NOMO-1 (cell line): Measurements from ENCODE around the gene CAPS.

Experiments used
- DNase-seq, 2 experiments: peaks; one replicate each; lab custom pipeline; 2025; ENCODE audit not compliant: unreplicated experiment in 2 of 2; lab: John Stamatoyannopoulos, UW

Gene CAPS

DNA sequence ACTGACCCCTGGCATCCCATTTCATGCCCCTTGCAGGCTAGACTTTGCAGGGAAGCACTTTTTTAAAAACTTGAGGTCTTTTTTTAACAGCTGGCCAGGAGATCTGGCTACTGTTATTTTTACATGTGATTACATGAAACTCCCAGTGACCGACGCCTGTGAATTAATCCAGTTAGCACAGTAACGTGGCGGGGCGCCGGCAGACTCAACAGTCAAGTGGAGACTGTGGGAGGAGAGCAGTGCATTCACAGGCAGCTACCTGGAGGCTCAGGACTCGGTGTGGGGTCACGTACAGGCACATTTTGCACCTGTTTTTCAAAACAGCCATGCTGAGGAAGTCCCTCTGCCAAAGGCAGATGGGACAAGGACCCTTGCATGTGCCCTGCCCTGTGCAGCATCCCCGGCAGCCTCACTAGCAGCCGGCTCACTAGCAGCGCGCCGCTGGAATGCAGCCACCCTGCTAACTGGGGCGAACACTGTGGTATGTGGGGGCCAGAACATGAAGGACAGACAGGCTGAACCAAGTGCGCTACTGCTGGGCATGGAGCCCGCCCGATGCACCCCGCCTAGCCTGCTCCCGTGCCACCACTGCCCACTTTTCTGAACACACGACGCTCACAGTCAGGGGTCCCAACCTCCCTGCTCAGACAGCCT is 18.7 kb downstream of the CAPS start:
- DNase-seq = no peak

DNA sequence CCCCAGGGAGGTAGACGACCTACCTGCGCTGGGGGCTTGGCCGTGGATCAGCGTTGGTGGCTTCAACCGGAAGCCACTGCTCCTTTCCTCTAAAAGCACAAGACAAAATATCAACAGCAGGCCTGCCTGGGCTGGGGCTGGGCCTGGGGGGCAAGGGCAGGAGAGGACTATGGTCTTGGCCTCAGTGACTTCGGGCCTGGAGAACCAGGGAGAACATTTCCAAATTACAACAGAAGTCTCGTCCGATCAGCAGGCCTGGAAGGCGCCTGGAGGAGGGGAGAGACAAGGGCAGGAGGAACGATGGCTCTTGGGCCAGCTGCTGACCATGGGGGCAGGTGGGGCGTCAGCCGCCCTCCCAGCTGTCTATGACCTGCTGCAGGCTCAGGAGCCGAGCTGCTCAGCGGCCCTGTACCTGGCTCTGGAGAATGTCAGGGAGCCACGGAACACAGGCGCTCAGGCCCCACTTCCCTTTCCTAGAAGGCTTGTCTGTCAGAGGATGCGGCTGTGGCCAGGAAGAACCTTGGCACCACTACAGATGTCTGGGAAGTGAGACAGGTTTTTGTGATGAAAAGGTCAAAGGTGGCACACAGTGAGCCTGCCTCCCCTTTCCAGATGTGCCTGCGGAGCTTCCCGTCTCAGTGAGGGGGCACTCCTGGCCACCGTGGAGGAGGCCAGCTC is 19.5 kb downstream of the CAPS start:
- no peak for DNase-seq

DNA sequence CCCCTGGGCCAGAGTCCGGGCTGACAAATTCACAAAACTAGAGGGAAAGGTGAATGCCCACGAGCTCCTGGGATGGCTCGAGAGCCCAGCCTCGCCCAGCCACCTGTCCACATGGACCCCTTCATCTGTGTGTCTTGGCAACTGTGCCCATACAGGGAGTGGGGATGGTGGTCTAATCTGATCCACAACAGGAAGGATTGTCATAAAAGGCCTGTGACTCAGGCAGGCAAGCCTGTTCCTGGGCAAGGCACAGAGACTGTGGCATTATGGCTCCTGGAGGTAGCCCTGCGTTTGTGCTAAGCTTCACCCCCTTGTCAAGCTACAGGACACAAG is 20.0 kb downstream of the CAPS start:
- DNase-seq = no peak

DNA sequence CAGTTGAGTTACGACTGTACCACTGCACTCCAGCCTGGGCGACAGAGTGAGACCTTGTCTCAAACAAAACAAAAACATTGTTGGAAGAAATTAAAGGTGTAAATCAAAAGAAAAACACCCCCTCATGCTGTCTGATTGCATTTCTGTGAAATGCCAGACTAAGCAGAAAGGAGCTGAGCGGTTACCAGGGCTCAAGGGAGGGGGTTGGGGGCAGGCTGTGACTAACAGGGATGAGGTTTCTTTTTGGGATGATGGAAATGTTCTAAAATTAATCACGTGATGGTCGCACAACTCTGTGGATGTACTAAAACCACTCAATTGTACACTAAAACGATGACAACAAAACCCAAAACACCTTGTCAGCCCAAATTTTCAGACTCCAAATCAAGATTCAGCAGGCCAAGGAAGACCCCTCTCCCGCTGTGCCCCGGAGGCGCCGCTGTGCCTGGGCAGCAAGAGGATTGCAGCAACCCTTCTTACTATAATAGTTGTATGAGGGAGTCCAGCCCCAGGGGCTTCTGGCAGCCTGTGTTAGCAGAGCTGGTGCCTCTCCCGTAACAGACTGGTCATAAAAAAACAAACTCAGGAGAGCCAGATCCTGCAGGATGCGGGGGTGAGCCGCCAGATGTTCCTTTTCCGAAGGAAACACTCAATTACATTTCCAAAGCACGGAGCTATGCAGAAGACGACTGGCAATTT is 20.9 kb downstream of the CAPS start:
- DNase-seq = no peak

DNA sequence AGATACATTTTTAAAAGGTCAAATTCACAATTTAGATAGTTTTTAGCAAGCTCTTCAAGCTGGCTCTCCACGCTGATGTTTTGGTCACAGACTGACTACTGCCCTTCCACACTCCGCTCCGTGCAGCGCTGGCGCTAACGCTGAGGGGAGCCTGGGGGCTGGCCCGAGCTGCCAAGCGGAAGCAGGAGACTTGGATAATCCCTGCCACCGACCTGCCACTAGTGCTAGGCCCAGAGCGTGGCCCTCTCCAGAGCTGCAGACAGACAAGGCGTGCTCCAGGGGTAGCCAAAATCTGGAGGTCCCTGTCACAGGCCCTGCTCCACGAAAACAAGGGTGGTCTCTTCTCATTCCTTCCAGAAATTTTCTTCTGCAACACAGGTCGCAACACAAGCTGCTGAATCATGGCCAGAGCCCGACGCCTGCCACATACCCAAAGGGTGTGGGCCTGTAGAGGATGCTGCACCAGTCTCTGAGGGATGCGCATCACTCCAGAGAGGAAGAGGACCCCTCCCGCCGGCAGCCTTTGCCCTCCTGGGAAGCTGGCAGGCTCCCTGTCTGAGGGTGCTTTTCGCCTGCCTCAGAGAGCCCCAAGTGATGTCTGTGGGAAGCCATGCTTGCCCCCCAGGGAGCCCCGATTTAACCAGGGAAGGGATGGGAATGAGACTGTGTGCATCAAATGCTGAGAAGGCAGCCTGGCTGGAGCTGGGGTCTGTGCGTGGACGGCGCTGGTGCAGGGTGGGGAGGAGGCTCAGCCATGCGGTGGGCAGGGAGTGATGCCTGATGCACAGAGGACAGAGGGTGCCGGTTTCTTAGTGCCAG is 21.6 kb downstream of the CAPS start:
- no peak for DNase-seq

DNA sequence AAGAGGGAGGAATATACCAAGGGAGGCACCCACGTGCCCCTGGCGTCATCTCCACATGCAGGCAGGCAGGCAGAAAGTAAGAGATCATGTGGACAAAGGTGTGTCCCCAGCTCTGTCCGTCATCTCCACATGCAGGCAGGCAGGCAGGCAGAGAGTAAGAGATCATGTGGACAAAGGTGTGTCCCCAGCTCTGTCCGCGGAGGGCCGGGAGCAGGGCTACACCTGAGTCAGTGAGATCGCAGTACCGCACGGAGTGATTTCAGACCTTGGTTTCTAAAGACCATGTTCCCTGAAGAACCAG is 22.2 kb downstream of the CAPS start:
- no peak for DNase-seq

DNA sequence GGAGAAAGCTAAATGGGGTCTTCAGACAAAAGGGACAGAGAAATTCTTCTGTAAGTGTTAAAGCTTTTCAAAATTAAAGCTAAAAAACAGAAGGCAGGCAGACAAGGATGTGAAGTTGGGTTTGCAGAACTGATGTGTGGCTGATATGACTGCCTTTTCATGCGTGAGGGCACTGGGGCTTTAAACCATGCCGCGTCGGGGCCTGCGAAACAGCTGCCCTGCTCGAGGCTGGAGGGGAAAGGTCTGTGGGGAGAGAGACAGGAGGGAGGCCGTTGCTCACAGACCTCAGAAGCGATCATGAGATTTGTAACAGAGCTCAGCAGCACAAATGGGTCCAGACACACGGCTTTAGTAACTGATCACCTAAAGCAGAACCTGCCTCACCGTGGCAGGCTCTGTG is 23.5 kb downstream of the CAPS start:
- no peak for DNase-seq

DNA sequence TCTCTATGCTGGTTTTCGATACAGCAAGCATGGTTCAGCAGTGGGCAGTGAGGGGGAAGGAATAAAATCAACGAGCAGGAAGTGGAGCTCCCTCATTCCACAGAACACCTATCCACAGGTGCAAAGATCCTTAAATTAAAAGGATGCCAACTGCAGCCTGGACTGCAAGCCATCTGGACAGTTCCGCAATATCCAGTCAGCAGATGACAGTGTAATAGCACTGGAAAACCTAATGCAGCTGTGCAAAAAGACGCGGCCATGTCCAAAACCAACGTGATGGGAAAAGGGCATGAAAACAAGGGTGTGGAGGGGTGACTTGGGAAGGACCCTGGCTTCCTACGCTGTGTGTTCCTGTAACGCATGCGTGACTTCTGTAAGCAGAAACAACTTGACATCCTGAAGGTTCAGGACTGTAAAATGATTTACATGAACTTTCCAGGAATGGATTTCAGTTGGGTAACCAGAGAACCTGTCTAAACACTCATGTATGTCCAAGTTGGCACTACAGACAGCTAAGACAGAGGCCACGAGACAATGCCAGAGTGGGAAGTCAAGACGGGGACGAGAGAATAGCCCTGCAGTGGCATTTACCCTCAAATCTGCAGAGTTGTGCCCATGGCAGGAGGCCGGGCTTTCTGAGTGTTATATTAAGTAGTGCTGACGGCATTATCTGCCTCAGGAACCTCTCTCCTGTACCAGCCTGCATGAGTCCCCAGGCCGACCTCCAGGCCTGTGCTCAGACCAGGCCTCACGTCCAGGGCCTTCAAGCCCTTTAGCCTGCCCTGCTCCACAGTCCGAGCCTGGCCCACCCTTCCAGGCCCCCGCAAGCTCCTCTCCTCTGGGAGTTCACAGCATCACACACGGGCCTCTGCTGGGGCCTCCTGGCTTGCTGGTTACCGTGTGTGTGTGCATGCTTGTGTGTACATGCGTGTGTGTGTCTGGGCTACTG is 26.5 kb downstream of the CAPS start:
- no peak for DNase-seq

DNA sequence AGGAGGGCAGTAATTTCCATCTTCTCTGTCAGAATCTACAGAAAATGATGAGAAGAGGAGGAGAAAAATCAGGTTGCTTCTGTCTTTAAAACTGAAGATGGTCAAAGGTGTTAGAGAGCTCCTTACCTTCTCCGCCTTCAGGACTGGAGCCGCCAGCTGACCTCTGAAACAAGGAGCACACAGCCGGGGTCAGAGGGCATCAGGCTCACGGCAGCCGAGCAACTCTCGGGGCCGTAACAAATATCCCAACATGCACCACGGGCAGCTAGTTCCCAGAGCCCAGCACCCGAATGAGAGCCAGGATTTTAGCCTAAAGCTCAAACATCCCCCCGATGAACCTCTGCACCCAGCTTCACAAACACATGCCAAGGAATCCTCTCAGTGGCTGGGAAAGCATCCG is 27.6 kb downstream of the CAPS start:
- no peak for DNase-seq

DNA sequence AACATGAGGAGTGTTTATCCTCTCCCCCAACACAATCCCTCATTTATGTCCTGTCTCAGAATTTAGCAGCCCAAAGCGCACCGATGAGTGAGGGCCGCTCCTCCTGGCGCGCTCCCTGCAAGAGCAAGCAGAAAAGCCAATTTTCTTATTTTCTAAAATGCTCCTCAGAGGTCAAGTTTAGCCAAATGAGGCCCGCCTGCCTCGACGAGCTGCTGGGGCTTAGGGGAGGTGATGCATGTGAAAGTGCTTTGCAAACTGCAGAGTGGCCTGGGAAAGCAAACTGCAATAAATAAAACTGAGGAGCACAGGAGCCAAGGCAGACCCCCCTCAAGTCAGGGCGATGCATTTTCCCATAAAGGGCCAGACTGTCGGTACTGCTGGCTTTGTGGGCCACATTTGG is 29.0 kb downstream of the CAPS start:
- DNase-seq = no peak

DNA sequence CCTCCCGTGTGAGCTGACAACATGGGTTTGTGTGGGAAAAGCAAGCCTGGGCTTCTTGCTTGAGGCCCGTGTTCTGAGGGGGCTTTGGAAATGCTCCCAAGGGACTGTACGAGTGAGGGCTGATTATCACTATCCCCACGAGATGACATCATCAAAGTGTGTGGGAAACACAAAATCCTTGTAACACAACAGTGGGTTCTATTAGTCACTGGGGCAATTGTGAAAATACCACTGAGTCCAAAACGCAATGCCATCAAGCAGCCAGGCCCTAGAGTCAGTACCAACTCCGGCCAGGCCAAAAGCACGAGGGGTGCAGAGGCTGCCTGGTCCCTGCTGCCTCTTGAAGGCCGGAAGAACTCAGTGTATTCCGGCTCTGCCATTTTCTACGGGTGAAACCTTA is 29.6 kb downstream of the CAPS start:
- no peak for DNase-seq

DNA sequence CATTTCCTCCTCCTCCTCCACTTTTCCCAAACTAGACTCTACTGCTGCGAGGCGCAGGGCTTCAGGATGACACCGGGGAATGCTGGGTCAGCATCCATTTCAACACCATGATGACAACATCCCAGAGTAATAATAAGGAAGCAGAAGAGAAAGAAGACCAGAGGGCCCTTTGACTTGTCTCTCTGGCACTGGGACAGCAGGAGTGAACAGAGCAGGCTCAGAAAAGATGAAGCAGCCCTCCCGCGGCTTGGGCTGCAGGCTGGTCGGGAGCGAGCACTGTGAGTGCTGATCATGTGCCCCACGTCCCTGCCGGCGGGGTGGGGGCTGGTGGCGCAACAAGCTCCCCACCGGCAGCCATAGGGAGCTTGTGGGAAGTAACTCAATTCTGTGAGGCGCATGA is 33.4 kb downstream of the CAPS start:
- no peak for DNase-seq

DNA sequence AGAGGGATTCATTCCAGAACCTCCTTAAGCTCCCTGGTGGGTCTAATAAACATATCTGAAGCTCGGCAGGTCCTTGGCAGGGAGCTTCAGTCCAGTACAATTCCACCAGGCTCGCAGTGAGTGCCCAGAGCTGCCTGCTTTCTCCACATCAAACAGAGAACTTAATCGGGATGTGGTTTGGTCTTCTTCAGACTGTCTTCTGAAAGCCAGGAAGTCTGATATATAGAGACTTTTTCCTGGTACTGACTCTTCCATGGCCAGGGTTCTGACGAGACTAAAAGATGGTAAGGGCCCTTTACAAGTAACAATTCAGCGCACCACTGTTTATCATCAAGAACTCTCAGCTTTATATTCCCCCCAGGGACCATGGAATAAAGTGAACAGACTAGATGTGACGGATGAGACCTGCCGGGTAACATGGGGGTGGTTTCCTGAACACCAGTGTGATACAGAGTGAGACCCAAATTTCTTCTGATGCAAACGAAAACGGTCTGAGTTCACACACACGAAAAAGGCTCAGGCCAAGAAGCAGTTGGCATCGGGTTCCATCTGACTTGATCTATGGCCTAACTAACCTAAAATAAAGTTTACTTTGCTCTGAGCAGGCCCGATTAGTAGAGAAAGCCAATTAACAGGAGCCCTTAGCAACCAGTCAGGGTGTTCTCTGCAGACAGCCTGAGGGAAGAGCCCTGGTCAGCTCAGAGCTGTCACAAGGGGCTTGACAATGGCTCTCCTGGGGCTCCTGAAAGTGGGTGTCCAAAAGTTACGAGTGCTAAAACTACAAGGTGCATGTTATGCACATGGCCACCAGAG is 34.9 kb downstream of the CAPS start:
- no peak for DNase-seq

DNA sequence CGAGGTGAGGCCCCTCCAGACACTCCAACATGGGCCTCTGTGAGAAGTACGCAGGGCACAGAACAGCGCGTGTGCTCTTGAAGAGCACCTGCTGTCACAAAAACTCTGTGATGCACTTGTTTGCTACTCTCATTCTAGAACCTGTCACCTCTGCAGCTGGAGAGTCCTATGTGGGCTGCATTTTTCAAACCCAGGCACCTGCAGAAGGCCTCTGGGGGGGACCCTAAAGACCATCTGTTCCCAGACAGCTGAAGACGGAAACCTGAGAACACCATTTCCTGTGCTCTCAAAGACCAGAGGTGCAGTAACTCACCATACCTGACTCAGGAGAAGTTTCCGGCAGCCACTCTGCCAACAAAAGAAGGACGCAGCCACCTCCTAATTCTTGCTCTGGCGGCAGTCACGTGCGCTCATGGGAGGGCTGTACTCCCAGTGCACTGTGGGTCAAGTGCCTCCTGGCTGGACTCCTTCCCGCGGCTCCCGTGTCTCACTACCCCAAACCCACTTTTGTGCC is 35.8 kb downstream of the CAPS start:
- no peak for DNase-seq

DNA sequence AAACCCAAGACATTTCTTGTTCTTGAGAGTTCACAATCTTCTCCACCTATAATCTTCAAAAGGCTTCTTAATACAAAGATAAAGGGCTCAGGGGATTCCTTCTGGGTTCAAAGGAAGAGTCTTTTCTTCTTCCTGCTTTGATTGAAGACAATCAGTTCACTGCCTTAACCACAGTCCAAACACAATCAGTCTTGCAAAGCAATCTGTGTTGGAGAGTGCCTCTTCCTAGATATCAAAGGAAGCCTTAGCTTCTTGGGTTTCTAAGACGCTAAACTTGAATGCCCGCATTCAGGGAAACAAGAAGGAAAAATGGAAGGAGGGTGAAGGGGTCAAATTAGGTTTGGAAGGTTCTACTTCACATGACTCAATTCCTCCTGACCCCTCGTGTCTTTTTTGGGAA is 36.7 kb downstream of the CAPS start:
- no peak for DNase-seq

DNA sequence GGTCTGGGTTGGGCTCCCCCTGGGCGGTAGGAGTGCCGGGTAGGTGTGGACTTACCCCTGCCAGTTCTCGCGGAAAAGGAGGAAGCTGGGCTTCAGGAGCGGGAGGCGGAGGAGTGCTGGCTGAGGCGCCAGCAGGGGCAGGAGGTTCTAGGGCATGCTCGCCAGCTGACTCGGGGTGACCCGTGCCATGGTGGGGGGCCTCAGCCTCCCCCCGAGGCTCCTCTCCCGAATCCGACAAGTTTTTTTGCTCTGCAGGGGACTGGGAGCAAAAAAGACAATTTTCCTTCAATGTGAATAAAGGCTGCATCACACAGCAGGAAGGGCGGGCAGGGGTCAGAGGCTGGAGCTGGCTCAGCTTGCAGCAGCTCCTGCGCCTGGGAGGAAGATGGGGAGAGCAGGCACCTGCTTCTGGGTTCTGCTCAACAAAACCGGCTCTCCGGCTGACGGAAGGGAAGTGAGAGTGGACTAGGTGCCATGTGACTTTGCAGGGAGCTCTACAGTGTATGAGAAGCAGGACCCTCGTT is 37.3 kb downstream of the CAPS start:
- peak; percentile 15 to 45 for DNase-seq

DNA sequence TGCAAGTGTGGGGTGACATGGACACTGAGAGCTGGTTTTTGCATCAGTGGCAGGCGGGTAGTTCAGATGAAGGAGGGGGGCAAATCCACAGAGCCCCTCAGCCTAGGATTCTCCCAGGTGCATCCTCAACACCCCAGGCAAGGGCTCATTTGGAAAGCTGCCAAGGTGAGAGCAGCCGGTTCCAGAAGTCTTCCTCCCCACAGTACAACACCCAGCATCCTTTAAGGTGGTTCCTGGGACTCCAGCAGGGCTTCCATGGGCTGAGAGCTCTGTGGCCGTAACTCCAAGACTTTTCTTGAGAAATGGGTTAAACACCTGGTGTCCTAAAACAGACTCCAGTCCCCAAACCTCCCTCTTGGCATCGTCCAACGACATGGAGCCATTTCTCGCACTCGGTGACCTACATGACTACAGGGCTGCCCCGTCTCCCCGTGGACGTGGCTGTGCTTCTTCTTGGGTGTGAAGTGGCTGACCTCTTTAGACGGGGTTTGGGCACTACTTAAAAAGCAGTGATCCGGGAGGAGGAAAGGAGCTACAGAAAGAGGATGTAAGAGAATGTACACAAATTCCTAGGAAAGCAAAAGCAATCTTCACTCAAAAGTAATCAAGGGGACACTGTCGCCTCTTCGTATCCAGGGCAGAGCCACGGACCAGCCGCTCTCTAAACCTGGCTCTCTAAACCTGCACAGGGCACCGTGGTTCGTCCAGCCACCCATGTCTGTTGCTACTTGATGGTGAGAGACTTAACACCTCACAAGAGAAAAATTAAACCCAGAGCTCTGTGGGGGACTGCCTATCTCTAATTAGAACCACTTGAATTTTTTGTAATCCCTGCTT is 38.4 kb downstream of the CAPS start:
- no peak for DNase-seq

DNA sequence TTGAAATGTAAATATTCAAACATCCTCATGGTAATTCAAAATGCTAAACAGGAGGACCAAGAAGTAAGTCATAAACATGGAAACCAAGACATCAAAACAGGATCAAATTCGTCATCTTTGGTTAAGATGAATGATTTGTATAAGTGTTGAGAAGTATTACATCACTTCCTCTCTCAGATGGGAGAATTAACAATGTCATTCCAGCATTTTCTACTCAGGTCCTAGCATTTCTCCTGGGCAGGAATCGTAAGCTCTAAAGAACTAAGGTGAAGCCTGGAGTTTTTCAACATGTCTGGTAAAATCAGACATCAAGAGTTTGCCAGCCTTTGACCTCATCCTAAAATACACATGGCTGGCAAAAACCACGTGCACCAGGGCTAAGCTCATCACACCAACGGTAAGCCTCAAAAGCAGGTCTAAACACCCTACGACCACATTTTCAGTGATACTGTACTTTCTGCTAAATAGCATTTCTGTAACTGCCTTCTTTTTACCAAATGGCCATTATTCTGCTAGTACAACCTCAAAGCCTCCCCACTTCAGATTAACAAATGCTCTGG is 39.1 kb downstream of the CAPS start:
- peak in 1 of 2 experiments; percentile 2 for DNase-seq
